K562 (cell line): ENCODE data around the gene FBXW7. TPM values are rescaled to one million over a fixed set of nuclear protein-coding genes. Genes with fewer than 3 reads are reported as not detected.

Experiments
- ATAC-seq: fragments of 200-7000 bp; cut with Tn5 transposase; 3 replicates; pipeline ENCODE4 v1.9.1; 2020; ENCODE audit warnings: moderate library complexity
- BruUV-seq: library from RNA; stranded (reverse); fragments of 400-500 nt; replicated peaks from 2 replicates; lab custom pipeline; 2021; lab: Mats Ljungman, UMichigan
- CTCF ChIA-PET: fragments of 300-600 bp; formaldehyde crosslinking; extraction: SDS; loops from one replicate; lab custom pipeline; 2021; ENCODE audit warnings: low intra/inter-chr PET ratio; lab: Yijun Ruan, JAX
- POLR2A ChIA-PET: fragments of 300-600, 350-650 bp; sonication (Branson Sonifier 250); formaldehyde crosslinking; extraction: SDS; loops from one replicate; lab custom pipeline; 2021; ENCODE audit warnings: antibody characterized with exemption, inconsistent platforms; lab: Yijun Ruan, JAX
- DNase-seq, 4 experiments: peaks; one replicate each; pipeline versions ENCODE4 v3.0.0 to v3.0.0-alpha.2; 2011 to 2018; ENCODE audit warnings: low spot score in 3 of 4, mixed read lengths in 3 of 4; ENCODE audit errors: extremely low read depth in 1 of 4
- FAIRE-seq: peaks from 2 replicates; lab custom pipeline; 2011; peaks lifted over from hg19 to GRCh38; lab: Jason Lieb, UNC
- H2AFZ ChIP-seq: 2 replicates; pipeline ENCODE4 v1.6.0; 2011; ENCODE audit warnings: low read depth, low read length, control low read depth, inconsistent platforms
- H3K27ac ChIP-seq: fragments of 200-600 bp; 3 replicates; pipeline ENCODE4 v1.8.0; 2011; ENCODE audit warnings: low read depth, mild to moderate bottlenecking, control low read depth, inconsistent platforms, low read length, moderate library complexity, mixed read lengths; ENCODE audit errors: extremely low read depth
- H3K27me3 ChIP-seq, 2 experiments: fragments of 300-600 bp in 1 of 2; 2 replicates in 1 of 2; 3 replicates in 1 of 2; pipeline versions ENCODE4 v1.6.0 to v1.8.0; 2011; ENCODE audit warnings: inconsistent platforms in 2 of 2, low read length in 2 of 2, mild to moderate bottlenecking in 1 of 2, mixed read lengths in 1 of 2, moderate library complexity in 1 of 2; ENCODE audit not compliant: control insufficient read depth in 2 of 2, insufficient read depth in 2 of 2
- H3K36me3 ChIP-seq: fragments of 300-600 bp; 3 replicates; pipeline ENCODE4 v1.8.0; 2011; ENCODE audit warnings: mild to moderate bottlenecking, low read length, inconsistent platforms; ENCODE audit not compliant: control insufficient read depth, insufficient read depth
- H3K4me1 ChIP-seq, 2 experiments: fragments of 200-600 bp in 1 of 2; replicated peaks in 1 of 2; 2 replicates in 1 of 2; 3 replicates in 1 of 2; pipeline versions ENCODE4 v1.5.1 to v1.8.0; 2011; ENCODE audit warnings: inconsistent platforms in 2 of 2, low read length in 2 of 2, mild to moderate bottlenecking in 1 of 2, mixed read lengths in 1 of 2, moderate library complexity in 1 of 2; ENCODE audit not compliant: control insufficient read depth in 2 of 2, insufficient read depth in 2 of 2
- H3K4me2 ChIP-seq: 2 replicates; pipeline ENCODE4 v1.6.1; 2011; ENCODE audit warnings: low read length, control low read depth, inconsistent platforms, mixed read lengths; ENCODE audit not compliant: insufficient read depth
- H3K4me3 ChIP-seq: fragments of 200-600 bp; sonication (generic), shearing (Covaris generic); 2 replicates; pipeline ENCODE4 v1.5.1; 2016; ENCODE audit warnings: control low read depth, inconsistent platforms
- H3K79me2 ChIP-seq: fragments of 200-600 bp; 3 replicates; pipeline ENCODE4 v1.8.0; 2011; ENCODE audit warnings: low read length, inconsistent platforms; ENCODE audit not compliant: control insufficient read depth, insufficient read depth
- H3K9ac ChIP-seq, 2 experiments: 2 replicates each; pipeline versions ENCODE4 v1.6.0 to v1.6.1; 2011; ENCODE audit warnings: low read depth in 2 of 2, low read length in 2 of 2, control low read depth in 1 of 2, inconsistent platforms in 1 of 2, mild to moderate bottlenecking in 1 of 2, mixed read lengths in 1 of 2; ENCODE audit not compliant: insufficient read depth in 1 of 2
- H3K9me1 ChIP-seq: one replicate; pipeline ENCODE4 v1.6.0; 2011; ENCODE audit warnings: inconsistent platforms, mild to moderate bottlenecking, low read length, moderate library complexity; ENCODE audit not compliant: control insufficient read depth, insufficient read depth
- H3K9me3 ChIP-seq: replicated peaks from 2 replicates; pipeline ENCODE4 v1.5.1; 2011; ENCODE audit warnings: low read depth, low read length, inconsistent platforms; ENCODE audit not compliant: control insufficient read depth, insufficient read depth
- H4K20me1 ChIP-seq: replicated peaks from 2 replicates; pipeline ENCODE4 v1.6.1; 2011; ENCODE audit warnings: low read length, inconsistent platforms, mixed read lengths; ENCODE audit not compliant: control insufficient read depth, insufficient read depth
- DMBX1 ChIP-seq: fragments of 250-450 bp; sonication (Bioruptor Pico); IDR thresholded peaks from 2 replicates; pipeline ENCODE4 v1.8.0; 2022; ENCODE audit warnings: inconsistent platforms, mild to moderate bottlenecking, moderate library complexity, borderline replicate concordance
- E2F3 ChIP-seq: fragments of 250-450 bp; sonication (Bioruptor Pico); IDR thresholded peaks from 2 replicates; pipeline ENCODE4 v1.4.0; 2020; ENCODE audit warnings: mild to moderate bottlenecking
- EP400 ChIP-seq: fragments of 450-650 bp; IDR thresholded peaks from 2 replicates; pipeline ENCODE4 v1.6.1; 2017; ENCODE audit warnings: antibody characterized with exemption, mild to moderate bottlenecking, moderate library complexity
- IRF2 ChIP-seq: sonication (generic); formaldehyde crosslinking; IDR thresholded peaks from 2 replicates; pipeline ENCODE4 v1.8.1; 2022; ENCODE audit warnings: mild to moderate bottlenecking, missing genetic modification reagents
- MED1 ChIP-seq: sonication (generic); formaldehyde crosslinking; IDR thresholded peaks from 2 replicates; pipeline ENCODE4 v1.8.1; 2023; ENCODE audit warnings: missing genetic modification reagents, borderline replicate concordance
- MTA2 ChIP-seq: fragments of 450-650 bp; IDR thresholded peaks from 2 replicates; pipeline ENCODE4 v1.6.1; 2016; ENCODE audit warnings: low read depth
- NCOA2 ChIP-seq, 2 experiments: fragments of 450-650 bp; IDR thresholded peaks; 2 replicates each; pipeline ENCODE4 v1.6.1; 2018; ENCODE audit warnings: mild to moderate bottlenecking in 2 of 2, moderate library complexity in 1 of 2; ENCODE audit not compliant: partially characterized antibody in 2 of 2
- PHF21A ChIP-seq: fragments of 450-650 bp; IDR thresholded peaks from 2 replicates; pipeline ENCODE4 v1.6.1; 2017; ENCODE audit warnings: low read depth, borderline replicate concordance
- PPARD ChIP-seq: fragments of 250-450 bp; sonication (Bioruptor Pico); IDR thresholded peaks from 2 replicates; pipeline ENCODE4 v1.8.0; 2022; ENCODE audit warnings: inconsistent platforms, mild to moderate bottlenecking, moderate library complexity
- SP2 ChIP-seq: IDR thresholded peaks from 2 replicates; pipeline ENCODE4 v1.6.1; 2011; ENCODE audit warnings: mild to moderate bottlenecking, low read depth, low read length, moderate library complexity; ENCODE audit not compliant: poor library complexity, severe bottlenecking; ENCODE audit errors: extremely low read depth
- ZNF12 ChIP-seq: sonication (generic); formaldehyde crosslinking; IDR thresholded peaks from 2 replicates; pipeline ENCODE4 v1.4.0; 2020; ENCODE audit warnings: mild to moderate bottlenecking, missing genetic modification reagents
- ZNF354B ChIP-seq: fragments of 250-450 bp; sonication (Bioruptor Pico); IDR thresholded peaks from 2 replicates; pipeline ENCODE4 v1.4.0; 2020
- ZNF507 ChIP-seq: conservative IDR thresholded peaks from 2 replicates; pipeline ENCODE4 v1.6.1; 2017; ENCODE audit warnings: missing genetic modification characterization, missing compliant biosample characterization
- WGBS: fragments of 100-300 bp; shearing (Covaris generic); methylation state at CpG from one replicate; pipeline ENCODE4 v1.1.6; 2016; ENCODE audit warnings: low coverage, mixed read lengths; ENCODE audit not compliant: insufficient coverage; ENCODE audit errors: missing lambda C conversion rate; 5-methylcytosine and 5-hydroxymethylcytosine counted together
- in situ Hi-C: fragments of 300-500 bp; cut with MboI; formaldehyde crosslinking; loops from 4 replicates; pipeline ENCODE4 v1.15.0; 2018; ENCODE audit warnings: inconsistent platforms, mixed read lengths
- intact Hi-C: fragments of 100-400 bp; cut with micrococcal nuclease; formaldehyde crosslinking; loops from 2 replicates; pipeline ENCODE4 v1.14.2; 2022
- polyA plus RNA-seq, 8 experiments: library from polyadenylated mRNA; depleted of rRNA in 4 of 8; stranded (reverse) in 5 of 8; unstranded in 3 of 8; fragments of >200 nt; fragmentation: Nextera tagmentation in 2 of 8; fragmentation: Illumina TruSeq in 1 of 8; extraction: Ambion mirVana in 2 of 8; extraction: Trizol in 1 of 8; gene quantifications; 2 replicates each; pipeline versions ENCODE4 v1.2.1 to v1.2.3, GENCODE V29; 2011 to 2014; ENCODE audit warnings: inconsistent platforms in 1 of 8, missing spikeins in 1 of 8
- total RNA-seq, 7 experiments: library from RNA; depleted of rRNA in 6 of 7; stranded (reverse); fragments of >200 nt in 6 of 7; fragmentation: Illumina TruSeq in 2 of 7; extraction: Trizol in 2 of 7; gene quantifications; 2 replicates each; pipeline versions ENCODE4 v1.2.1 to v1.2.3, GENCODE V29; 2011 to 2021; ENCODE audit warnings: low replicate concordance in 1 of 7
- TF ChIP-seq, protein P1 (sequence below): fragments of 450-650 bp; IDR thresholded peaks from 2 replicates; pipeline ENCODE4 v1.6.1; 2017; ENCODE audit warnings: mild to moderate bottlenecking, moderate library complexity
- TF ChIP-seq, protein P2 (sequence below): fragments of 250-450 bp; sonication (Bioruptor Pico); IDR thresholded peaks from 2 replicates; pipeline ENCODE4 v1.8.0; 2022; ENCODE audit warnings: moderate library complexity, mild to moderate bottlenecking, inconsistent platforms
- TF ChIP-seq, protein P3 (sequence below): fragments of 250-450 bp; sonication (Bioruptor Pico); IDR thresholded peaks from 2 replicates; pipeline ENCODE4 v1.4.0; 2020

The FBXW7 gene
- total and polyA plus RNA-seq, 9 of the 15 experiments (the other 6 are each of a cell fraction or from before 2014, with no cell fraction given): 6.8 to 44.2 (median 16.4) TPM

DNA sequence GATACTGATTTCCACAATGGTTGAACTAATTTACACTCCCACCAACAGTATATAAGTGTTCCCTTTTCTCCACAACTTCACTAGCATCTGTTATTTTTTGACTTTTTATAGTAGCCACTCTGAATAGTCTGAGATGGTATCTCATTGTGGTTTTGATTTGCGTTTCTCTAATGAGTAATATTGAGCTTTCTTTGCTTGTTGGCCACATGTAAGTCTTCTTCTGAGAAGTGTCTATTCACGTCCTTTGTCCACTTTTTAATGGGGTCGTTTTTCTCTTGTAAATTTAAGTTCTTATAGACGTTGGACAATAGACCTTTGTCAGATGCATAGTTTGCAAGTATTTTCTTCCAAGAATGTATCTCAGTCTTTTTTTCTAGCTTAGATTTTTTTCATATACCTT lies 10.0 kb downstream of the FBXW7 start:
- Histone ChIP-seq H3K79me2 (peaks cover 88% of the 10 kb centered on the region), H3K4me3 (no peak overlapping the region), H4K20me1 (0 out of 2 replicates have a peak, but pooled peaks cover 5% of the 10 kb centered on the region), H3K27ac (no peak overlapping the region), H3K36me3 (peaks cover 7% of the 10 kb centered on the region; the same call in 1 of the 3 replicates), H3K9me3 (no peaks in the 10 kb centered on the region), H3K4me1 (peaks cover 0 to 32% of the 10 kb centered on the region in 2 experiments), H3K4me2 (no peak overlapping the region), H3K27me3 (no peaks in the 10 kb centered on the region), H2AFZ (no peak overlapping the region), H3K9ac (no peak overlapping the region), H3K9me1 (no peaks in the 10 kb centered on the region)
- DNase-seq (no peak), ATAC-seq (no peak), FAIRE-seq (no peak)
- ChIA-PET POLR2A (interaction anchor here (1.1 to 2.3 kb wide), 2 partner anchors 8 to 10 kb away, joined by 3 to 12 read pairs; partner anchors contain the start of gene FBXW7), CTCF (no interaction called here)
- in situ Hi-C loops: no loop called here
- no TSS peak for BruUV-seq
- intact Hi-C loops: no loop called here
- TF ChIP-seq, protein P1, sequence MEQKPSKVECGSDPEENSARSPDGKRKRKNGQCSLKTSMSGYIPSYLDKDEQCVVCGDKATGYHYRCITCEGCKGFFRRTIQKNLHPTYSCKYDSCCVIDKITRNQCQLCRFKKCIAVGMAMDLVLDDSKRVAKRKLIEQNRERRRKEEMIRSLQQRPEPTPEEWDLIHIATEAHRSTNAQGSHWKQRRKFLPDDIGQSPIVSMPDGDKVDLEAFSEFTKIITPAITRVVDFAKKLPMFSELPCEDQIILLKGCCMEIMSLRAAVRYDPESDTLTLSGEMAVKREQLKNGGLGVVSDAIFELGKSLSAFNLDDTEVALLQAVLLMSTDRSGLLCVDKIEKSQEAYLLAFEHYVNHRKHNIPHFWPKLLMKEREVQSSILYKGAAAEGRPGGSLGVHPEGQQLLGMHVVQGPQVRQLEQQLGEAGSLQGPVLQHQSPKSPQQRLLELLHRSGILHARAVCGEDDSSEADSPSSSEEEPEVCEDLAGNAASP: no peak
- no peak for TF ChIP-seq EP400
- no peak for TF ChIP-seq ZNF507
- no peak for TF ChIP-seq NCOA2 (IDR thresholded peaks at IDR 0.05; ENCODE audit: partially characterized antibody in 2 of 2)
- no peak for TF ChIP-seq DMBX1 (CRISPR knock-in tag)
- no peak for TF ChIP-seq IRF2 (CRISPR knock-in tag)
- no peak for TF ChIP-seq ZNF12 (CRISPR knock-in tag)
- TF ChIP-seq MTA2: no peak
- no peak for TF ChIP-seq PHF21A
- no peak for TF ChIP-seq MED1 (CRISPR knock-in tag)
- TF ChIP-seq SP2: no peak
- TF ChIP-seq, protein P2, sequence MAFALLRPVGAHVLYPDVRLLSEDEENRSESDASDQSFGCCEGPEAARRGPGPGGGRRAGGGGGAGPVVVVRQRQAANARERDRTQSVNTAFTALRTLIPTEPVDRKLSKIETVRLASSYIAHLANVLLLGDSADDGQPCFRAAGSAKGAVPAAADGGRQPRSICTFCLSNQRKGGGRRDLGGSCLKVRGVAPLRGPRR (CRISPR knock-in tag): no peak
- TF ChIP-seq E2F3 (CRISPR knock-in tag): no peak
- TF ChIP-seq, protein P3, sequence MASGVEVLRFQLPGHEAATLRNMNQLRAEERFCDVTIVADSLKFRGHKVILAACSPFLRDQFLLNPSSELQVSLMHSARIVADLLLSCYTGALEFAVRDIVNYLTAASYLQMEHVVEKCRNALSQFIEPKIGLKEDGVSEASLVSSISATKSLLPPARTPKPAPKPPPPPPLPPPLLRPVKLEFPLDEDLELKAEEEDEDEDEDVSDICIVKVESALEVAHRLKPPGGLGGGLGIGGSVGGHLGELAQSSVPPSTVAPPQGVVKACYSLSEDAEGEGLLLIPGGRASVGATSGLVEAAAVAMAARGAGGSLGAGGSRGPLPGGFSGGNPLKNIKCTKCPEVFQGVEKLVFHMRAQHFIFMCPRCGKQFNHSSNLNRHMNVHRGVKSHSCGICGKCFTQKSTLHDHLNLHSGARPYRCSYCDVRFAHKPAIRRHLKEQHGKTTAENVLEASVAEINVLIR: no peak
- TF ChIP-seq PPARD: no peak
- no peak for TF ChIP-seq ZNF354B (CRISPR knock-in tag)
- 31% methylated on average over 4 of the region's 4 CpGs for WGBS
